NCI-H526 treated with DMSO at 0.1 percent for 48 hours (cell line): ENCODE data around the gene RAB5A.
"Not testable (repeated sequence)": the region's sequence is repeated elsewhere in the genome, so short reads cannot be mapped to it uniquely, and the experiment has no call there.

Experiments used
- DNase-seq: peaks from one replicate; lab custom pipeline; 2025; lab: John Stamatoyannopoulos, UW

The RAB5A gene

DNA sequence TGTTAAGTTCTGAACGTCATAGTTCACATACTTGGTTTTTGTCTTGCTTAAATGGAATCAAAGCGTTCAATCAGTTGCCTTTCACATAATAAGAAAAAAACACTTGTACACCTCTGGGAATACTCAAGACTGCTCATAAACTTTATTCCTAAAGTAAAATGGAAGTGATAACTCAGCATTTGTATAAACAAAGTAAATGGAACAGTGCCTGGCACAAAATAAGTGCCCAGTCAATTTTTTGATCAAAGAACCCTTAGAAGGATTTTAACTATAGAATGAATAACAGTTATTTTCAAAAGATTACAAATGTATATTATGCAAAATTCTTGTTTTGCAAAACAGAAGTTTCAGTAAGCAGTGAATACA, 1.3 kb downstream of the RAB5A start:
- DNase-seq, result no peak

DNA sequence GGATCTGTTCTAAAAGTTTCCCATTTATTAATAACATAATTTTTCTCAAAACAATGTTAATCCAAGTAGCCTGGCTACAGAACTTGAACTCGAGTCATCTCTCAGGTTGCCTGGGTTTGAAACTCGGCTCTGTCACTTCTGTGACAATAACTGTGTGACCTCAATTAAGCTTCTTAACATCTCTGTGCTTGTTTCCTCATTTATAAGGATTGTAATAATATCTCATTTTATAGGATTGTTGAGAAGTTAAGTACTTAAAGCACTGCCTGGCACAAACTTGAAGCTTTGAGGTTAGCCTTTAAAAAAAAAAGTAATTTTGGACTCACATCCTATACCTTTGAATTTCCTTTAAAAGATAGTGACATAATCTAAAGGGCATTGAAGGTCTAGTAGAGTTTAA, 3.4 kb downstream of the RAB5A start:
- no peak for DNase-seq

DNA sequence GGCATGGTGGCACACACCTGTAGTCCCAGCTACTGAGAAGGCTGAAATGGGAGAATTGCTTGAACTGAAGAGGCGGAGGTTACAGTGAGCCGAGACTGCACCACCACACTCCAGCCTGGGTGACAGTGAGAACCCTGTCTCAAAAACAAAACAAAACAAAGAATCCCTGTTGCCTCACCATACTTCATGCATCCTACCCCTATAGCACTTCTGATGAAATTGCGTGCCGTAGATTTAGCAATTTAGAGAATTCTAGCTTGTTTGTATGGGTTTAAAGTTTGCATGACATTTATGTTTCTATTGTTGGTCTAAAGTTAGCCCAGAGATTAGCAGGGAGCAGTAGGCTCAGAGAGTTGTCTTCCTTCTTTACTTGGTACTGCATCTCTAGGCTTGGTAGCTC, 7.8 kb downstream of the RAB5A start:
- no peak for DNase-seq

DNA sequence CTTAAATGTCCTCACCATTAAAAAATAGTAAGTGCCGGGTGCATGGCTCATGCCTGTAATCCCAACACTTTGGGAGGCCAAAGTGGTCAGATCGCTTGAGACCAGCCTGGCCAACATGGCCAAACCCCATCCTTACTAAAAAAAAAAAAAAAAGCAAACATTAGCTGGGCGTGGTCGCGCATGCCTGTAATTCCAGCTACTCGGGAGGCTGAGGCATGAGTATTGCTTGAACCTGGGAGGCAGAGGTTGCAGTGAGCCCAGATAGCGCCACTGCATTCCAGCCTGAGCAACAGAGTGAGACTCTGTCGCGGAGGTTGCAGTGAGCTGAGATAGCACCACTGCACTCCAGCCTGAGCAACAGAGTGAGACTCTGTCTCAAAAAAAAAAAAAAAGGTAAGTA, 10.5 kb downstream of the RAB5A start:
- not testable (repeated sequence) for DNase-seq

DNA sequence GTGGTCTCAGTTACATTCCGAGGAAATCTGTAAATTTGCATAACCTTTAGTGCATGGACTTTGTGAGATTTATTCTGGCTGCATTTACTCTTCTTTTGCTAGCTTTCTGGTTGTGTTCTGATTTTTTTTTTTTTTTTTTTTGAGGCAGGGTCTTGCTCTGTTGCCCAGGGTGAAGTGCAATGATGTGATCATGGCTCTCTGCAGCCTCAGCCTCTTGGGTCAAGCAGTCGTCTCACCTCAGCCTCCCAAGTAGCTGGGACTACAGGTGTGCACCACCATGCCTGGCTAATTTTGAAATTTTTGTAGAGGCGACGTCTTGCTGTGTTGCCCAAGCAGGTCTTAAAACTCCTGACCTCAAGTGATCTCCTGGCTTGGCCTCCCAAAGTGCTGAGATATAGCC, 12.6 kb downstream of the RAB5A start:
- no peak for DNase-seq

DNA sequence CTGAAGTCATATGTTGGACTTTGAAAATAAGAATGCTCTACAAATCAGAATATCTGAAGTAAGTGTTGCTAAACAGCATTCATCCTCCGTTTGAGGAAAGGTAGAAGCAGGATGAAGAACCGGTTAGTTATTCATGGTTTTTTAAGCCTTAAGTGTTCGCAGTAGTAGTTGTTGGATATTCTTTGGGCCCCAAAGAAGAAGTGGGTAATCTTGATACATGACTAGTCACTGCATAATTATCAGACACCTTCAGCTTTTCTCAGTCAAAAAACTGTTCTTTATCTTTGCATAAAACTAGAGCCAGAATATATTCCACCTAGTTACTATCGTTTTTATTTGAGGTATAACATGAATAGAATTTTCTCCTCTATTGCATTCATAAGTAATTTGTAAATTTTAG, 13.8 kb downstream of the RAB5A start:
- no peak for DNase-seq

GRCh38 chr3:19961960-19962359, 15.1 kb downstream of the RAB5A start:
- DNase-seq, result no peak

DNA sequence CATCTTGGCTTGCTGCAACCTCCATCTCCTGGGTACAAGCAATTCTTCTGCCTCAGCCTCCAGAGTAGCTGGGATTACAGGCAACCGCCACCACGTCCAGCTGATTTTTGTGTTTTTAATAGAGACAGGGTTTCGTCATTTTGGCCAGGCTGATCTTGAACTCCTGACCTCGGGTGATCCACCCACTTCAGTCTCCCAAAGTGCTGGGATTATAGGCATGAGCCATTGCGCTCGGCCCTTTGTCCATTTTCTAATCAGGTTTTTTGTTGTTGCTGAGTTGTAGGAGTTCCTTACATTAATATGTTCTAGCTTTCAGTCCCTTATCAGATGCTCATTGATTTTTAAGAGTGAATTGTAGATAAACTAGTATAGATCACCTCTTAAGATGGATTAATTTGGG, 20.3 kb downstream of the RAB5A start:
- no peak for DNase-seq

- DNase-seq, result no peak
Measured at GRCh38 chr3:19967812-19968211, 20.9 kb downstream of the RAB5A start.

GRCh38 chr3:19970327-19970726, 23.4 kb downstream of the RAB5A start:
- DNase-seq, result no peak

GRCh38 chr3:19972054-19972453, 25.2 kb downstream of the RAB5A start:
- no peak for DNase-seq

GRCh38 chr3:19988904-19989303, 42.0 kb downstream of the RAB5A start:
- DNase-seq, result not testable (repeated sequence)

GRCh38 chr3:19994796-19995195, 47.9 kb downstream of the RAB5A start:
- no peak for DNase-seq

- DNase-seq, result no peak
Measured at GRCh38 chr3:19997502-19997901, 50.6 kb downstream of the RAB5A start.

GRCh38 chr3:20001932-20002331, 55.0 kb downstream of the RAB5A start:
- DNase-seq, result no peak

DNA sequence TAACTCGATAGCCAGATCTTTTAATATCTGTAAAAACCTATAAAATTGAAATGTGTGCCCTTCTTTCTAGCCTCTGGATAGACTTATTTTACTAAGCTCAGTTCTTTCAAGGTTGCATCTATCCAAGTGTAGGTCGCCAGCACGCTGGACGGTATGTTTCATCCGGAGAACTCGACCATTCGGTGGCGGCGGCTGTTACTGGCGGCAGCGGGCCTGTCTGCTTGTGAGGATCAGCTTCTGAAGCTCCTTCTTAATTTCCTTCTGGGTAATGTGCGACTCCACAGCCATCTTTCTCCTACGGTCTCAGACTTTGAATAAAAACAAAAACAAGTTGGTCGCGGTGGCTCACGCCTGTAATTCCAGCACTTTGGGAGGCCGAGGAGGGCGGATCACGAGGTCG, 61.1 kb downstream of the RAB5A start:
- DNase-seq, result no peak

- no peak for DNase-seq
Measured at GRCh38 chr3:20008646-20009045, 61.7 kb downstream of the RAB5A start.

GRCh38 chr3:20012164-20012563, 65.3 kb downstream of the RAB5A start, which contains the start of gene PP2D1:
TSS of gene PP2D1 (minus strand) at chr3:20012264. CDS start at chr3:20012072, 192 bp downstream.
- DNase-seq, result no peak

- no peak for DNase-seq
Measured at GRCh38 chr3:20013396-20013795, 66.5 kb downstream of the RAB5A start.

- DNase-seq, result no peak
Measured at GRCh38 chr3:20015525-20015924, 68.6 kb downstream of the RAB5A start.

DNA sequence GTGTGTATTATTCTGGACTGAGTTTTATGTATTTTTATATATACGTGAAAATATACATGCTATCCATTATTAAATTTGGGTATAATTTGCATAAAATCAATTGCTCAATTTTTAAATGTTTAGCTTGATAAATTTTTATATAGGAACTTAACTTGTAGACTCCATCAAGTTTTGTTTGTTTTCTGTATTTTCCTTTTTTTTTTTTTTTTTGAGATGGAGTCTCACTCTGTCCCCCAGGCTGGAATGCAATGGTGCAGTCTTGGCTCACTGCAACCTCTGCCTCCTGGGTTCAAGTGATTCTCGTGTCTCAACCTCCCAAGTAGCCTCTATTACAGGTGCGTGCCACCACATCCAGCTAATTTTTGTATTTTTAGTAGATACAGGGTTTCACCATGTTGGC, 69.2 kb downstream of the RAB5A start:
- not testable (repeated sequence) for DNase-seq

DNA sequence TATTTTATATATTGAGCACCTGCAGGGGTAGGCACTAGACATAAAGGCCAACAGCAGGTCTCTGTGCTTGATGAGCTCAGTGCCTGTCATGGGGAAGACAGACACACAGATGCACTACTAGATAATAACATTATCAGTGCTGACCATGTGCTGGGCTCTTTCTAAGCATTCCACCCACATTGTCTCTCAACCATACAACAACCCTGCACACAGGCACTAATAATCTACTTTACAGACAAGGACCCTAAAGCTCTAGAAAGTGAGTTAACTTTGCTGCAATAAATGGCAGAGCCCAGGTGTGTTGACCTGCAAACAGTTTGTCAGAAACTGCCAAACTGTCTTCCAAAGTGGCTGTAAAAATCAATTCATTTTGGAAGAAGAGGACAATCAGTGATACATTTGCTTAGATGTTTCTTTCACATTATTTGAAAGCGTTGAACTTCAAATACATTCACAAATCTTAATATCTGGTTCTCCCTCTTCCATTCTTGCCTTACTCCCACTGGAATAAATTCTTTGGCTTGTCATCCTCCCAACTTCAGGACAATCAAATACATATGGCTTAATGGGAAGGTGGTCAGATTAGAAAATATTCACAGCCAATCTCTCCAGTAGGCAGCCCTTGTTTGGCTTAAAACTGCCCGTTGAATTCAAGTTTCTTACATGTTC, 76.2 kb downstream of the RAB5A start:
- no peak for DNase-seq

DNA sequence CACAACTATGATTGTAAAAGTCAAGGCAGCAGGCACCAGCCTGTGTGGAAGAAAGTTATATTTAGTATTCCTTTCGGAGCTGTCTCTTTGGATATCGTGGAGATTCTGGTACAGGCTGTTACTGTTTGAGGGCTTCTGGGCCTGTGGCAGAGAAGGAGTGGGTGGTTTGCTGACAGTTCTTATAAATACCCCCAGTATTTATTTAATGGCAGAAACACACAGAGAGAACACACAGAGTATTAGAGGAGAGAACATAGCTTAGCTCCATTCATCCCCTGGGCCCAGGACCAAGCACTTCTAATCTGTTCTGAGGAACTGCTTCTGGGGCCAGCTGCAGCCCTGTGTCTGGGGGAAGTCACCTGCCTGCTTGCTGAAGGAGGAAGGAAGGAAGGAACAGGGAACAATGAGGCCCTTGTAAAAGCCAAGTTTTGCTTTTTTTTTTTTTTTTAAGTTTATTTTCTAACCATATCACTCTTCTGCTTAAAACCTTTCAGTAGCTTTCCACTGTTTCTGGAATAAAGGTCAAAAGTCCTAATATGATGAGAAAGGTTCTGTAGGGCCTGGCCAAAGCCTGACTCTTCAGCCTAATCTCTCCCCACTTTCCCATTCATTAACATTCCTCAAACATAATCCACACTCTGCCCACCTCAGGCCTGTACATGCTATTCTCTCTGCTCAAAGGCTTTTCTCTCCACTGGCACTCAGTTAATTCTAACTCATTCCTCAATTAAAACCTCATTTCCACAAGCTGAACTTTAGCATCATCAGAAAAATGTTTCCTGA, 76.9 kb downstream of the RAB5A start:
- DNase-seq, result no peak

- no peak for DNase-seq
Measured at GRCh38 chr3:20027136-20027535, 80.2 kb downstream of the RAB5A start.
